Measurements from ENCODE around the gene ABHD12B. TPM values are rescaled to one million over a fixed set of nuclear protein-coding genes. Genes with fewer than 3 reads are reported as not detected.
A peak's percentile ranks its signal among the peaks of the same experiment; 100 is the strongest.

Gene ABHD12B
- total and polyA plus RNA-seq, 9 of the 15 experiments (the other 6 are each of a cell fraction or from before 2014, with no cell fraction given), result not detected

DNA sequence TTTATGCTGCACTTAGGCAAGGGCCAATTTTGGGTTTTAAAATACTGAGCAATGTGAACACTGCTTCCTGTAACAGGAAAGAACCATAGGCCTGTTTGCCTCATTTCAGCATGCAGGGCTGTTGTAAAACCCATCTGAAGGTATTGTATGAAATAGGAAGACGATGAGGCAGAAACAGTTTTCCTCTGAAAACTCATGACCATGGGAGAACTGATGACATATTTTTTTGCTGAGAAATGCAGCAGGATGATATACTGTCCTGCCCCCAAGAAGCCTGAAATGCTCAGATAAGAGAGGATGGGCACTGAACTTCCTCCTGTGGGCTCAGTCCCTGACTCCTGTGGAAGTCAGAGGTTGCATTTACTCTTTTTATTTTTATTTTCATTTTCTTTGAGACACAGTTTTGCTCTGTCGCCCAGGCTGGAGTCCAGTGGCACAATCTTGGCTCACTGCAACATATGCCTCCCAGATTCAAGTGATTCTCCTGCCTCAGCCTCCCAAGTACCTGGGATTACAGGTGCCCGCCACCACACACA lies 55.1 kb downstream of the ABHD12B start (continued):
- no peak for TF ChIP-seq HSF4 (CRISPR knock-in tag; IDR thresholded peaks at IDR 0.05; ENCODE audit: borderline replicate concordance)
- no peak for TF ChIP-seq TAF9B (IDR thresholded peaks at IDR 0.05; ENCODE audit: partially characterized antibody)
- TF ChIP-seq SIX5 (IDR thresholded peaks at IDR 0.05; ENCODE audit: borderline replicate concordance in 1 of 2, insufficient read depth in 1 of 2, low read depth in 1 of 2, low read length in 2 of 2), result no peak
- no peak for TF ChIP-seq ETV6 (IDR thresholded peaks at IDR 0.05; ENCODE audit: borderline replicate concordance in 1 of 2, low read depth in 2 of 2, low read length in 1 of 2)
- no peak for TF ChIP-seq ETV6 (CRISPR knock-in tag; IDR thresholded peaks at IDR 0.05; ENCODE audit: borderline replicate concordance)
- TF ChIP-seq SMARCC2 (IDR thresholded peaks at IDR 0.05; ENCODE audit: low read depth), result peak; percentile 47; the same call in 1 of the 2 replicates
- TF ChIP-seq PHTF2 (CRISPR knock-in tag; IDR thresholded peaks at IDR 0.05), result no peak
- no peak for TF ChIP-seq RFX1 (IDR thresholded peaks at IDR 0.05)
- peak; percentile 50; the same call in 1 of the 2 replicates for TF ChIP-seq POLR2AphosphoS5 (IDR thresholded peaks at IDR 0.05; ENCODE audit: control insufficient read depth, insufficient read depth, low read depth, low read length)
- no peak for TF ChIP-seq HMGN3 (IDR thresholded peaks at IDR 0.05; ENCODE audit: borderline replicate concordance, extremely low read depth, insufficient read length, low read depth, low read length)
- no peak for TF ChIP-seq POLR2G (IDR thresholded peaks at IDR 0.05; ENCODE audit: low read depth, low read length)
- TF ChIP-seq, protein P1, sequence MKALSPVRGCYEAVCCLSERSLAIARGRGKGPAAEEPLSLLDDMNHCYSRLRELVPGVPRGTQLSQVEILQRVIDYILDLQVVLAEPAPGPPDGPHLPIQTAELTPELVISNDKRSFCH (CRISPR knock-in tag; IDR thresholded peaks at IDR 0.05), result no peak
- TF ChIP-seq, protein P1 (tag; IDR thresholded peaks at IDR 0.05), result no peak
- TF ChIP-seq, protein P2, sequence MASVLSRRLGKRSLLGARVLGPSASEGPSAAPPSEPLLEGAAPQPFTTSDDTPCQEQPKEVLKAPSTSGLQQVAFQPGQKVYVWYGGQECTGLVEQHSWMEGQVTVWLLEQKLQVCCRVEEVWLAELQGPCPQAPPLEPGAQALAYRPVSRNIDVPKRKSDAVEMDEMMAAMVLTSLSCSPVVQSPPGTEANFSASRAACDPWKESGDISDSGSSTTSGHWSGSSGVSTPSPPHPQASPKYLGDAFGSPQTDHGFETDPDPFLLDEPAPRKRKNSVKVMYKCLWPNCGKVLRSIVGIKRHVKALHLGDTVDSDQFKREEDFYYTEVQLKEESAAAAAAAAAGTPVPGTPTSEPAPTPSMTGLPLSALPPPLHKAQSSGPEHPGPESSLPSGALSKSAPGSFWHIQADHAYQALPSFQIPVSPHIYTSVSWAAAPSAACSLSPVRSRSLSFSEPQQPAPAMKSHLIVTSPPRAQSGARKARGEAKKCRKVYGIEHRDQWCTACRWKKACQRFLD (CRISPR knock-in tag; IDR thresholded peaks at IDR 0.05), result no peak
- TF ChIP-seq SOX6 (IDR thresholded peaks at IDR 0.05), result peak; percentile 63; the same call in 1 of the 2 replicates
- TF ChIP-seq, protein P3, sequence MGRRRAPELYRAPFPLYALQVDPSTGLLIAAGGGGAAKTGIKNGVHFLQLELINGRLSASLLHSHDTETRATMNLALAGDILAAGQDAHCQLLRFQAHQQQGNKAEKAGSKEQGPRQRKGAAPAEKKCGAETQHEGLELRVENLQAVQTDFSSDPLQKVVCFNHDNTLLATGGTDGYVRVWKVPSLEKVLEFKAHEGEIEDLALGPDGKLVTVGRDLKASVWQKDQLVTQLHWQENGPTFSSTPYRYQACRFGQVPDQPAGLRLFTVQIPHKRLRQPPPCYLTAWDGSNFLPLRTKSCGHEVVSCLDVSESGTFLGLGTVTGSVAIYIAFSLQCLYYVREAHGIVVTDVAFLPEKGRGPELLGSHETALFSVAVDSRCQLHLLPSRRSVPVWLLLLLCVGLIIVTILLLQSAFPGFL (CRISPR knock-in tag; IDR thresholded peaks at IDR 0.05), result no peak
- no peak for TF ChIP-seq TAF7 (tag; IDR thresholded peaks at IDR 0.05)
- no peak for TF ChIP-seq ZNF3 (CRISPR knock-in tag; IDR thresholded peaks at IDR 0.05)
- TF ChIP-seq ILF3 (IDR thresholded peaks at IDR 0.05; ENCODE audit: borderline replicate concordance), result no peak
- TF ChIP-seq TAL1 (IDR thresholded peaks at IDR 0.05), result peak; percentile 81
- TF ChIP-seq CREM (IDR thresholded peaks at IDR 0.05; ENCODE audit: low read depth), result 0 out of 2 replicates have a peak, but pooled peaks have one; percentile 28
- TF ChIP-seq CBX5 (IDR thresholded peaks at IDR 0.05; ENCODE audit: borderline replicate concordance, low read depth), result no peak
- TF ChIP-seq HLTF (IDR thresholded peaks at IDR 0.05), result no peak
- TF ChIP-seq, protein P4, sequence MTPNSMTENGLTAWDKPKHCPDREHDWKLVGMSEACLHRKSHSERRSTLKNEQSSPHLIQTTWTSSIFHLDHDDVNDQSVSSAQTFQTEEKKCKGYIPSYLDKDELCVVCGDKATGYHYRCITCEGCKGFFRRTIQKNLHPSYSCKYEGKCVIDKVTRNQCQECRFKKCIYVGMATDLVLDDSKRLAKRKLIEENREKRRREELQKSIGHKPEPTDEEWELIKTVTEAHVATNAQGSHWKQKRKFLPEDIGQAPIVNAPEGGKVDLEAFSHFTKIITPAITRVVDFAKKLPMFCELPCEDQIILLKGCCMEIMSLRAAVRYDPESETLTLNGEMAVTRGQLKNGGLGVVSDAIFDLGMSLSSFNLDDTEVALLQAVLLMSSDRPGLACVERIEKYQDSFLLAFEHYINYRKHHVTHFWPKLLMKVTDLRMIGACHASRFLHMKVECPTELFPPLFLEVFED (CRISPR knock-in tag; conservative IDR thresholded peaks at IDR 0.05), result 0 out of 2 replicates have a peak, but pooled peaks have one; percentile 14
- TF ChIP-seq, protein P5, sequence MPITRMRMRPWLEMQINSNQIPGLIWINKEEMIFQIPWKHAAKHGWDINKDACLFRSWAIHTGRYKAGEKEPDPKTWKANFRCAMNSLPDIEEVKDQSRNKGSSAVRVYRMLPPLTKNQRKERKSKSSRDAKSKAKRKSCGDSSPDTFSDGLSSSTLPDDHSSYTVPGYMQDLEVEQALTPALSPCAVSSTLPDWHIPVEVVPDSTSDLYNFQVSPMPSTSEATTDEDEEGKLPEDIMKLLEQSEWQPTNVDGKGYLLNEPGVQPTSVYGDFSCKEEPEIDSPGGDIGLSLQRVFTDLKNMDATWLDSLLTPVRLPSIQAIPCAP (CRISPR knock-in tag; IDR thresholded peaks at IDR 0.05; ENCODE audit: borderline replicate concordance), result no peak
